Nephron progenitor cell (in vitro differentiated cells): ENCODE data around the gene ASB8.
A peak's percentile ranks its signal among the peaks of the same experiment; 100 is the strongest.

Experiments used
- DNase-seq: peaks from one replicate; pipeline ENCODE4 v3.0.0; 2021
- H3K27ac Mint-ChIP-seq: 2 replicates; pipeline ENCODE4 v1.8.0; 2021; ENCODE audit warnings: mild to moderate bottlenecking, moderate library complexity, mixed read lengths
- H3K27me3 Mint-ChIP-seq: 2 replicates; pipeline ENCODE4 v1.8.0; 2021; ENCODE audit warnings: mild to moderate bottlenecking, low read depth, mixed read lengths; ENCODE audit not compliant: poor library complexity
- H3K36me3 Mint-ChIP-seq: 2 replicates; pipeline ENCODE4 v1.8.0; 2021; ENCODE audit warnings: low read depth, mixed read lengths
- H3K4me1 Mint-ChIP-seq: 2 replicates; pipeline ENCODE4 v1.8.0; 2021; ENCODE audit warnings: mixed read lengths
- H3K4me3 Mint-ChIP-seq: 2 replicates; pipeline ENCODE4 v1.8.0; 2021; ENCODE audit warnings: mild to moderate bottlenecking, moderate library complexity, mixed read lengths
- H3K9me3 Mint-ChIP-seq: 2 replicates; pipeline ENCODE4 v1.8.0; 2021; ENCODE audit warnings: mild to moderate bottlenecking, moderate library complexity, mixed read lengths
- TF ChIP-seq, protein P1 (sequence below): fragments of 200-600 bp; sonication (generic); IDR thresholded peaks from 2 replicates; pipeline ENCODE4 v1.5.0; 2021; ENCODE audit warnings: antibody characterized with exemption

The ASB8 gene

GRCh38 chr12:48199774-48200221 is 42.5 kb upstream of the ASB8 start:
- no peak for DNase-seq
- TF ChIP-seq, protein P1, sequence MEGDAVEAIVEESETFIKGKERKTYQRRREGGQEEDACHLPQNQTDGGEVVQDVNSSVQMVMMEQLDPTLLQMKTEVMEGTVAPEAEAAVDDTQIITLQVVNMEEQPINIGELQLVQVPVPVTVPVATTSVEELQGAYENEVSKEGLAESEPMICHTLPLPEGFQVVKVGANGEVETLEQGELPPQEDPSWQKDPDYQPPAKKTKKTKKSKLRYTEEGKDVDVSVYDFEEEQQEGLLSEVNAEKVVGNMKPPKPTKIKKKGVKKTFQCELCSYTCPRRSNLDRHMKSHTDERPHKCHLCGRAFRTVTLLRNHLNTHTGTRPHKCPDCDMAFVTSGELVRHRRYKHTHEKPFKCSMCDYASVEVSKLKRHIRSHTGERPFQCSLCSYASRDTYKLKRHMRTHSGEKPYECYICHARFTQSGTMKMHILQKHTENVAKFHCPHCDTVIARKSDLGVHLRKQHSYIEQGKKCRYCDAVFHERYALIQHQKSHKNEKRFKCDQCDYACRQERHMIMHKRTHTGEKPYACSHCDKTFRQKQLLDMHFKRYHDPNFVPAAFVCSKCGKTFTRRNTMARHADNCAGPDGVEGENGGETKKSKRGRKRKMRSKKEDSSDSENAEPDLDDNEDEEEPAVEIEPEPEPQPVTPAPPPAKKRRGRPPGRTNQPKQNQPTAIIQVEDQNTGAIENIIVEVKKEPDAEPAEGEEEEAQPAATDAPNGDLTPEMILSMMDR: no peak
- Mint-ChIP-seq H3K27ac (peak overlapping the region; percentile 98), H3K9me3 (peaks cover 52% of the 10 kb centered on the region), H3K4me1 (peaks cover 48% of the 10 kb centered on the region), H3K4me3 (peak overlapping the region; percentile 84), H3K36me3 (peaks cover 35% of the 10 kb centered on the region), H3K27me3 (no peaks in the 10 kb centered on the region)

- TF ChIP-seq, protein P1: no peak
- DNase-seq: no peak
- Mint-ChIP-seq H3K4me3 (peak overlapping the region; percentile 84), H3K9me3 (peaks cover 44% of the 10 kb centered on the region), H3K4me1 (peaks cover 54% of the 10 kb centered on the region), H3K27ac (peak overlapping the region; percentile 98), H3K36me3 (peaks cover 27% of the 10 kb centered on the region), H3K27me3 (no peaks in the 10 kb centered on the region)
Observed at GRCh38 chr12:48198985-48199384, 41.7 kb upstream of the ASB8 start.

GRCh38 chr12:48198672-48198971 is 41.3 kb upstream of the ASB8 start:
- no peaks in the 10 kb centered on the region for H3K27me3 Mint-ChIP-seq
- TF ChIP-seq, protein P1: no peak

DNA sequence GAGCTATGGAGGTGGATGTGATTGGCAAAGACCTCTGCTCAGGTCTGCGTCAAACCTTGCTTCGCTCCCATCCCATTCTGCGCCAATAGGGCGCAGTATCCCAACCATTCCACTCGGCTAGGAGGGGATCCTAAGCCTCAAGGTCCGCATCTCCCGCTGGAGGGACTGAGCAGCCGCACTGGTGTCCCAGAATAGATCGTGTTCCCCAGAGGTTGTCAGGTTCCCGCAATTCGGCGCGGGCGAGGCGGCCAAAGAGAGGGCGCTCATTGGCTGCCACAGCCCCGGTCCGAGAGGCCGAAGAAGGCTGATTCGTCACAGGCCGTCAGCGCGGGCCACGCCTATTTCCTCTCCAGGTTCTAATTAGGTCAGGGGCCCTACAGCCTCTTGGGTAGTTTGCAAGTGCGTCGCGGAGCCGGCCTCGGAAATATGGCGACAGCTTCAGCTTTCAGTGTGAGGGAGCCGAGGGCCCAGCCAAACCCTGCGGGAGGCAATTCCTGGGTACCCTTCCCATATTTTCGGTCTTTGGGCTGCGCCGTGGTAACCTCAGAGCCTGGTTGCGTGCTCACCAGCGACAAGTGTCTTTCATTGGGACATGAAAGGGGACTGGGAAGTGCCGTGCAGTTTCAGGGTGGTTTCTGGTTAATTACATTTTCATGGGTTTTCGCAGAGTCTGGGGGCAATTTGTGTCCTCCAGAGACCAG is 40.8 kb upstream of the ASB8 start:
- TF ChIP-seq, protein P1: no peak
- DNase-seq: peak; percentile 90
- H3K4me1 Mint-ChIP-seq: peaks cover 54% of the 10 kb centered on the region
- peak overlapping the region; percentile 84 for H3K4me3 Mint-ChIP-seq
- peaks cover 23% of the 10 kb centered on the region for H3K36me3 Mint-ChIP-seq
- peaks cover 35% of the 10 kb centered on the region for H3K9me3 Mint-ChIP-seq
- no peaks in the 10 kb centered on the region for H3K27me3 Mint-ChIP-seq
- peak overlapping the region; percentile 95 for H3K27ac Mint-ChIP-seq

More at GRCh38 chr12:48198672-48198971, 41.3 kb upstream of the ASB8 start:
- H3K27ac Mint-ChIP-seq: peak overlapping the region; percentile 95
- peak; percentile 21 for DNase-seq
- peaks cover 54% of the 10 kb centered on the region for H3K4me1 Mint-ChIP-seq
- peaks cover 40% of the 10 kb centered on the region for H3K9me3 Mint-ChIP-seq
- H3K36me3 Mint-ChIP-seq: peaks cover 26% of the 10 kb centered on the region
- peak overlapping the region; percentile 84 for H3K4me3 Mint-ChIP-seq

DNA sequence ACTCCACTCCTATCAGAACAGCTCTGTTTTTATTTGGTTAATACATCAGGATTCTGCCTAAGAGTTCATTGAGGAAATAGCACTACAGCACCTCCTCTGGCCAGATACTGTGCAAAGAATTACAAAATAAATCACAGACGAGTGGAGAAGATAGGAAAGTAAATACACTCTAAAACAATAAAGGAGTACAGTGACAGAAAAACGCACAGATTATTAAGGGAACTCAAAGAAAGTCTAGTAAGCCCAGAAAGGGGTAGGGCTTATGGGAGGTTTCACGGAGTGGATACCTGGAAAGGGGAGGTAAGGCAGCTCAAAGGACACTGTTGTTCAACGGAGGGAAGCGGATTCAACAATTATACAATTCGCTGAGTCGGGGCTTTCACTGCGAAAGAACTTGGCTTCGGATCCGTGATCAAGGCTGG is 40.2 kb upstream of the ASB8 start:
- no peak for DNase-seq
- Mint-ChIP-seq H3K4me3 (peak overlapping the region; percentile 84), H3K36me3 (peaks cover 18% of the 10 kb centered on the region), H3K9me3 (peaks cover 30% of the 10 kb centered on the region), H3K27ac (peak overlapping the region; percentile 84), H3K4me1 (peaks cover 54% of the 10 kb centered on the region), H3K27me3 (no peaks in the 10 kb centered on the region)
- TF ChIP-seq, protein P1: no peak

- Mint-ChIP-seq H3K27me3 (peaks cover 6% of the 10 kb centered on the region), H3K4me1 (peaks cover 51% of the 10 kb centered on the region), H3K9me3 (peaks cover 4% of the 10 kb centered on the region), H3K4me3 (no peak overlapping the region), H3K27ac (no peak overlapping the region), H3K36me3 (no peaks in the 10 kb centered on the region)
- DNase-seq: no peak
- TF ChIP-seq, protein P1: no peak
Observed at GRCh38 chr12:48194799-48195201, 37.5 kb upstream of the ASB8 start.
